ENCODE measurements around the gene ABHD12B.
"Not testable (repeated sequence)": the region's sequence is repeated elsewhere in the genome, so short reads cannot be mapped to it uniquely, and the experiment has no call there.

The ABHD12B gene

GRCh38 chr14:50839691-50840090, 32.2 kb upstream of the ABHD12B start:
- DNase-seq: no peak

- DNase-seq: no peak
These were observed 27.5 kb upstream of the ABHD12B start for GRCh38 chr14:50844391-50844790.

GRCh38 chr14:50845166-50845565, 26.7 kb upstream of the ABHD12B start:
- no peak for DNase-seq

- DNase-seq: no peak
These were observed 25.5 kb upstream of the ABHD12B start for GRCh38 chr14:50846226-50846880.

- no peak for DNase-seq
These were observed 18.0 kb upstream of the ABHD12B start for GRCh38 chr14:50853891-50854290.

GRCh38 chr14:50854521-50854920, 17.3 kb upstream of the ABHD12B start:
- DNase-seq: no peak

- DNase-seq: no peak
These were observed 16.3 kb upstream of the ABHD12B start for GRCh38 chr14:50855558-50855957.

GRCh38 chr14:50856660-50857059, 15.2 kb upstream of the ABHD12B start:
- no peak for DNase-seq

- no peak for DNase-seq
These were observed 12.6 kb upstream of the ABHD12B start for GRCh38 chr14:50859296-50859624.

GRCh38 chr14:50860478-50861086, 11.3 kb upstream of the ABHD12B start:
- DNase-seq: peak; percentile 63

GRCh38 chr14:50862036-50862570, 9.8 kb upstream of the ABHD12B start:
- DNase-seq: no peak

- DNase-seq: no peak
These were observed 7.6 kb upstream of the ABHD12B start for GRCh38 chr14:50864237-50864636.

GRCh38 chr14:50864946-50865345, 6.9 kb upstream of the ABHD12B start:
- no peak for DNase-seq

GRCh38 chr14:50865391-50866076, 6.3 kb upstream of the ABHD12B start:
- no peak for DNase-seq

GRCh38 chr14:50871228-50871627, 625 bp upstream of the ABHD12B start:
- DNase-seq: no peak

- DNase-seq: no peak
These were observed 2.9 kb downstream of the ABHD12B start for GRCh38 chr14:50874757-50875156.

- no peak for DNase-seq
These were observed 3.7 kb downstream of the ABHD12B start for GRCh38 chr14:50875359-50876070.

GRCh38 chr14:50882932-50883826, 11.3 kb downstream of the ABHD12B start:
- no peak for DNase-seq

GRCh38 chr14:50883827-50884197, 12.0 kb downstream of the ABHD12B start:
- DNase-seq: no peak

GRCh38 chr14:50887476-50887875, 15.6 kb downstream of the ABHD12B start:
- no peak for DNase-seq

GRCh38 chr14:50892255-50892654, 20.4 kb downstream of the ABHD12B start:
- DNase-seq: no peak

GRCh38 chr14:50896421-50896820, 24.6 kb downstream of the ABHD12B start:
- DNase-seq: not testable (repeated sequence)
